A673 (cell line): Measurements from ENCODE around the gene BTG2.

Experiments used
- CTCF ChIP-seq: fragments of 300-800, 200-600 bp; sonication (generic); conservative IDR thresholded peaks from 2 replicates; pipeline ENCODE4 v1.5.1; 2017; ENCODE audit warnings: low read depth, mild to moderate bottlenecking, antibody characterized with exemption, low read length, moderate library complexity, mixed read lengths
- EZH2 ChIP-seq: fragments of 200-600 bp; sonication (generic); IDR thresholded peaks from 2 replicates; pipeline ENCODE4 v1.6.1; 2017; ENCODE audit warnings: borderline replicate concordance, low read depth, mild to moderate bottlenecking, mixed read lengths, antibody characterized with exemption, low read length; ENCODE audit not compliant: poor library complexity, severe bottlenecking

GRCh38 chr1:203274603-203275381 lies 30.5 kb upstream of the BTG2 start:
- TF ChIP-seq CTCF (no peak), EZH2 (no peak)
